GM23338 (cell line): ENCODE results near the gene CDON.

Source experiments
- CREB1 ChIP-seq: fragments of 250-450 bp; sonication (Bioruptor Pico); IDR thresholded peaks from 2 replicates; pipeline ENCODE4 v1.5.0; 2020; ENCODE audit warnings: low read depth, mild to moderate bottlenecking, moderate library complexity
- EZH2 ChIP-seq: fragments of 200-600 bp; sonication (generic); IDR thresholded peaks from one replicate; pipeline ENCODE4 v1.8.0; 2017; ENCODE audit warnings: antibody characterized with exemption, mild to moderate bottlenecking, low read depth; ENCODE audit not compliant: unreplicated experiment
- EZH2phosphoT487 ChIP-seq: fragments of 200-600 bp; sonication (generic); IDR thresholded peaks from one replicate; pipeline ENCODE4 v1.8.1; 2018; ENCODE audit warnings: antibody characterized with exemption; ENCODE audit not compliant: unreplicated experiment
- JUNB ChIP-seq: IDR thresholded peaks from one replicate; pipeline ENCODE4 v1.6.1; 2016; ENCODE audit warnings: antibody characterized with exemption; ENCODE audit not compliant: unreplicated experiment
- NANOG ChIP-seq: IDR thresholded peaks from 2 replicates; pipeline ENCODE4 v1.6.1; 2016; ENCODE audit warnings: antibody characterized with exemption, borderline replicate concordance
- POLR2AphosphoS5 ChIP-seq: IDR thresholded peaks from 2 replicates; pipeline ENCODE4 v1.6.1; 2016; ENCODE audit warnings: antibody characterized with exemption, low read depth
- STAT1 ChIP-seq: IDR thresholded peaks from one replicate; pipeline ENCODE4 v1.6.1; 2016; ENCODE audit warnings: antibody characterized with exemption; ENCODE audit not compliant: unreplicated experiment
- ZNF114 ChIP-seq: fragments of 250-450 bp; sonication (Bioruptor Pico); IDR thresholded peaks from 2 replicates; pipeline ENCODE4 v1.5.0; 2020; ENCODE audit warnings: mild to moderate bottlenecking, moderate library complexity
- ZNF331 ChIP-seq: fragments of 250-450 bp; sonication (Bioruptor Pico); IDR thresholded peaks from 2 replicates; pipeline ENCODE4 v1.5.0; 2020; ENCODE audit warnings: low read depth, mild to moderate bottlenecking, moderate library complexity
- TF ChIP-seq, protein P1 (sequence below), 2 experiments: fragments of 200-600 bp in 1 of 2; sonication (generic) in 1 of 2; conservative IDR thresholded peaks; 2 replicates each; pipeline versions ENCODE4 v1.5.1 to v1.6.1; 2016 to 2017; ENCODE audit warnings: antibody characterized with exemption in 2 of 2, low read depth in 2 of 2, mild to moderate bottlenecking in 2 of 2, moderate library complexity in 1 of 2
- TF ChIP-seq, protein P2 (sequence below): IDR thresholded peaks from one replicate; pipeline ENCODE4 v1.6.1; 2018; ENCODE audit warnings: antibody characterized with exemption; ENCODE audit not compliant: unreplicated experiment
- TF ChIP-seq, protein P3 (sequence below): IDR thresholded peaks from 2 replicates; pipeline ENCODE4 v1.6.1; 2016; ENCODE audit warnings: antibody characterized with exemption
- TF ChIP-seq, protein P4 (sequence below): fragments of 250-450 bp; sonication (Bioruptor Pico); IDR thresholded peaks from 2 replicates; pipeline ENCODE4 v1.5.0; 2020; ENCODE audit warnings: mild to moderate bottlenecking, moderate library complexity

DNA sequence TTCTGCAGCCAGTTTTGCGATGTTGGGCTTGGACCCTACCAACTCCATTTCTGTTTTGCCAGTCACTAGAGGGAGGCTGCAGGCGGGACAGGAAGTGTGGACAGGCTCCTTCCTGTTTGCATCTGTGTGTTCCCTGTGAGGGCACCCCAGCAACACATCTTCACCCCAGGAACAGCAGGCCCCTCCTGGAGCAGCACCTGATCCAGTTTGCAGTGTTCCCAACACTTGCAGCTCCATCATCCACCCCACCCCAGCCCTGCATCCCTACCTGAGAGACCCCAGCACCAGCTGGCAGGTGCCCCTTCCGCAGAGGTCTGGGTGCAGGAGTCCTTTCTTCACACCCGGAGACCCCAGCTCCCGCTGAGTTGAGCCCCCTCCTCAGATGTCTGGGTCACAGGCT, 124.2 kb downstream of the CDON start:
- TF ChIP-seq, protein P1, sequence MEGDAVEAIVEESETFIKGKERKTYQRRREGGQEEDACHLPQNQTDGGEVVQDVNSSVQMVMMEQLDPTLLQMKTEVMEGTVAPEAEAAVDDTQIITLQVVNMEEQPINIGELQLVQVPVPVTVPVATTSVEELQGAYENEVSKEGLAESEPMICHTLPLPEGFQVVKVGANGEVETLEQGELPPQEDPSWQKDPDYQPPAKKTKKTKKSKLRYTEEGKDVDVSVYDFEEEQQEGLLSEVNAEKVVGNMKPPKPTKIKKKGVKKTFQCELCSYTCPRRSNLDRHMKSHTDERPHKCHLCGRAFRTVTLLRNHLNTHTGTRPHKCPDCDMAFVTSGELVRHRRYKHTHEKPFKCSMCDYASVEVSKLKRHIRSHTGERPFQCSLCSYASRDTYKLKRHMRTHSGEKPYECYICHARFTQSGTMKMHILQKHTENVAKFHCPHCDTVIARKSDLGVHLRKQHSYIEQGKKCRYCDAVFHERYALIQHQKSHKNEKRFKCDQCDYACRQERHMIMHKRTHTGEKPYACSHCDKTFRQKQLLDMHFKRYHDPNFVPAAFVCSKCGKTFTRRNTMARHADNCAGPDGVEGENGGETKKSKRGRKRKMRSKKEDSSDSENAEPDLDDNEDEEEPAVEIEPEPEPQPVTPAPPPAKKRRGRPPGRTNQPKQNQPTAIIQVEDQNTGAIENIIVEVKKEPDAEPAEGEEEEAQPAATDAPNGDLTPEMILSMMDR (conservative IDR thresholded peaks at IDR 0.05; ENCODE audit: low read depth in 2 of 2) = no peak
- TF ChIP-seq POLR2AphosphoS5 (no peak), JUNB (no peak), ZNF331 (CRISPR knock-in tag) (no peak), CREB1 (CRISPR knock-in tag) (no peak), EZH2 (no peak), EZH2phosphoT487 (no peak), NANOG (no peak), STAT1 (no peak), ZNF114 (CRISPR knock-in tag) (no peak)
- TF ChIP-seq, protein P2, sequence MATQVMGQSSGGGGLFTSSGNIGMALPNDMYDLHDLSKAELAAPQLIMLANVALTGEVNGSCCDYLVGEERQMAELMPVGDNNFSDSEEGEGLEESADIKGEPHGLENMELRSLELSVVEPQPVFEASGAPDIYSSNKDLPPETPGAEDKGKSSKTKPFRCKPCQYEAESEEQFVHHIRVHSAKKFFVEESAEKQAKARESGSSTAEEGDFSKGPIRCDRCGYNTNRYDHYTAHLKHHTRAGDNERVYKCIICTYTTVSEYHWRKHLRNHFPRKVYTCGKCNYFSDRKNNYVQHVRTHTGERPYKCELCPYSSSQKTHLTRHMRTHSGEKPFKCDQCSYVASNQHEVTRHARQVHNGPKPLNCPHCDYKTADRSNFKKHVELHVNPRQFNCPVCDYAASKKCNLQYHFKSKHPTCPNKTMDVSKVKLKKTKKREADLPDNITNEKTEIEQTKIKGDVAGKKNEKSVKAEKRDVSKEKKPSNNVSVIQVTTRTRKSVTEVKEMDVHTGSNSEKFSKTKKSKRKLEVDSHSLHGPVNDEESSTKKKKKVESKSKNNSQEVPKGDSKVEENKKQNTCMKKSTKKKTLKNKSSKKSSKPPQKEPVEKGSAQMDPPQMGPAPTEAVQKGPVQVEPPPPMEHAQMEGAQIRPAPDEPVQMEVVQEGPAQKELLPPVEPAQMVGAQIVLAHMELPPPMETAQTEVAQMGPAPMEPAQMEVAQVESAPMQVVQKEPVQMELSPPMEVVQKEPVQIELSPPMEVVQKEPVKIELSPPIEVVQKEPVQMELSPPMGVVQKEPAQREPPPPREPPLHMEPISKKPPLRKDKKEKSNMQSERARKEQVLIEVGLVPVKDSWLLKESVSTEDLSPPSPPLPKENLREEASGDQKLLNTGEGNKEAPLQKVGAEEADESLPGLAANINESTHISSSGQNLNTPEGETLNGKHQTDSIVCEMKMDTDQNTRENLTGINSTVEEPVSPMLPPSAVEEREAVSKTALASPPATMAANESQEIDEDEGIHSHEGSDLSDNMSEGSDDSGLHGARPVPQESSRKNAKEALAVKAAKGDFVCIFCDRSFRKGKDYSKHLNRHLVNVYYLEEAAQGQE = no peak
- TF ChIP-seq, protein P3, sequence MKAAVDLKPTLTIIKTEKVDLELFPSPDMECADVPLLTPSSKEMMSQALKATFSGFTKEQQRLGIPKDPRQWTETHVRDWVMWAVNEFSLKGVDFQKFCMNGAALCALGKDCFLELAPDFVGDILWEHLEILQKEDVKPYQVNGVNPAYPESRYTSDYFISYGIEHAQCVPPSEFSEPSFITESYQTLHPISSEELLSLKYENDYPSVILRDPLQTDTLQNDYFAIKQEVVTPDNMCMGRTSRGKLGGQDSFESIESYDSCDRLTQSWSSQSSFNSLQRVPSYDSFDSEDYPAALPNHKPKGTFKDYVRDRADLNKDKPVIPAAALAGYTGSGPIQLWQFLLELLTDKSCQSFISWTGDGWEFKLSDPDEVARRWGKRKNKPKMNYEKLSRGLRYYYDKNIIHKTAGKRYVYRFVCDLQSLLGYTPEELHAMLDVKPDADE = no peak
- TF ChIP-seq, protein P4, sequence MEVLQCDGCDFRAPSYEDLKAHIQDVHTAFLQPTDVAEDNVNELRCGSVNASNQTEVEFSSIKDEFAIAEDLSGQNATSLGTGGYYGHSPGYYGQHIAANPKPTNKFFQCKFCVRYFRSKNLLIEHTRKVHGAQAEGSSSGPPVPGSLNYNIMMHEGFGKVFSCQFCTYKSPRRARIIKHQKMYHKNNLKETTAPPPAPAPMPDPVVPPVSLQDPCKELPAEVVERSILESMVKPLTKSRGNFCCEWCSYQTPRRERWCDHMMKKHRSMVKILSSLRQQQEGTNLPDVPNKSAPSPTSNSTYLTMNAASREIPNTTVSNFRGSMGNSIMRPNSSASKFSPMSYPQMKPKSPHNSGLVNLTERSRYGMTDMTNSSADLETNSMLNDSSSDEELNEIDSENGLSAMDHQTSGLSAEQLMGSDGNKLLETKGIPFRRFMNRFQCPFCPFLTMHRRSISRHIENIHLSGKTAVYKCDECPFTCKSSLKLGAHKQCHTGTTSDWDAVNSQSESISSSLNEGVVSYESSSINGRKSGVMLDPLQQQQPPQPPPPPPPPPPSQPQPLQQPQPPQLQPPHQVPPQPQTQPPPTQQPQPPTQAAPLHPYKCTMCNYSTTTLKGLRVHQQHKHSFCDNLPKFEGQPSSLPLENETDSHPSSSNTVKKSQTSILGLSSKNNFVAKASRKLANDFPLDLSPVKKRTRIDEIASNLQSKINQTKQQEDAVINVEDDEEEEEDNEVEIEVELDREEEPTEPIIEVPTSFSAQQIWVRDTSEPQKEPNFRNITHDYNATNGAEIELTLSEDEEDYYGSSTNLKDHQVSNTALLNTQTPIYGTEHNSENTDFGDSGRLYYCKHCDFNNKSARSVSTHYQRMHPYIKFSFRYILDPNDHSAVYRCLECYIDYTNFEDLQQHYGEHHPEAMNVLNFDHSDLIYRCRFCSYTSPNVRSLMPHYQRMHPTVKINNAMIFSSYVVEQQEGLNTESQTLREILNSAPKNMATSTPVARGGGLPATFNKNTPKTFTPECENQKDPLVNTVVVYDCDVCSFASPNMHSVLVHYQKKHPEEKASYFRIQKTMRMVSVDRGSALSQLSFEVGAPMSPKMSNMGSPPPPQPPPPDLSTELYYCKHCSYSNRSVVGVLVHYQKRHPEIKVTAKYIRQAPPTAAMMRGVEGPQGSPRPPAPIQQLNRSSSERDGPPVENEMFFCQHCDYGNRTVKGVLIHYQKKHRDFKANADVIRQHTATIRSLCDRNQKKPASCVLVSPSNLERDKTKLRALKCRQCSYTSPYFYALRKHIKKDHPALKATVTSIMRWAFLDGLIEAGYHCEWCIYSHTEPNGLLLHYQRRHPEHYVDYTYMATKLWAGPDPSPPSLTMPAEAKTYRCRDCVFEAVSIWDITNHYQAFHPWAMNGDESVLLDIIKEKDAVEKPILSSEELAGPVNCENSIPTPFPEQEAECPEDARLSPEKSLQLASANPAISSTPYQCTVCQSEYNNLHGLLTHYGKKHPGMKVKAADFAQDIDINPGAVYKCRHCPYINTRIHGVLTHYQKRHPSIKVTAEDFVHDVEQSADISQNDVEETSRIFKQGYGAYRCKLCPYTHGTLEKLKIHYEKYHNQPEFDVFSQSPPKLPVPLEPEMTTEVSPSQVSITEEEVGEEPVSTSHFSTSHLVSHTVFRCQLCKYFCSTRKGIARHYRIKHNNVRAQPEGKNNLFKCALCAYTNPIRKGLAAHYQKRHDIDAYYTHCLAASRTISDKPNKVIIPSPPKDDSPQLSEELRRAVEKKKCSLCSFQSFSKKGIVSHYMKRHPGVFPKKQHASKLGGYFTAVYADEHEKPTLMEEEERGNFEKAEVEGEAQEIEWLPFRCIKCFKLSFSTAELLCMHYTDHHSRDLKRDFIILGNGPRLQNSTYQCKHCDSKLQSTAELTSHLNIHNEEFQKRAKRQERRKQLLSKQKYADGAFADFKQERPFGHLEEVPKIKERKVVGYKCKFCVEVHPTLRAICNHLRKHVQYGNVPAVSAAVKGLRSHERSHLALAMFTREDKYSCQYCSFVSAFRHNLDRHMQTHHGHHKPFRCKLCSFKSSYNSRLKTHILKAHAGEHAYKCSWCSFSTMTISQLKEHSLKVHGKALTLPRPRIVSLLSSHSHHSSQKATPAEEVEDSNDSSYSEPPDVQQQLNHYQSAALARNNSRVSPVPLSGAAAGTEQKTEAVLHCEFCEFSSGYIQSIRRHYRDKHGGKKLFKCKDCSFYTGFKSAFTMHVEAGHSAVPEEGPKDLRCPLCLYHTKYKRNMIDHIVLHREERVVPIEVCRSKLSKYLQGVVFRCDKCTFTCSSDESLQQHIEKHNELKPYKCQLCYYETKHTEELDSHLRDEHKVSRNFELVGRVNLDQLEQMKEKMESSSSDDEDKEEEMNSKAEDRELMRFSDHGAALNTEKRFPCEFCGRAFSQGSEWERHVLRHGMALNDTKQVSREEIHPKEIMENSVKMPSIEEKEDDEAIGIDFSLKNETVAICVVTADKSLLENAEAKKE = no peak
